K562 (cell line): ENCODE data around the gene GFOD1. TPM values are rescaled to one million over a fixed set of nuclear protein-coding genes. Genes with fewer than 3 reads are reported as not detected.
A peak's percentile ranks its signal among the peaks of the same experiment; 100 is the strongest.

Source experiments
- CEBPB ChIP-seq: fragments of 450-650 bp; IDR thresholded peaks from 2 replicates; pipeline ENCODE4 v1.6.1; 2016; ENCODE audit warnings: missing genetic modification characterization, missing compliant biosample characterization
- CUX1 ChIP-seq: fragments of 200-800 bp; sonication (Bioruptor generic); IDR thresholded peaks from 2 replicates; pipeline ENCODE4 v1.6.1; 2016; ENCODE audit warnings: missing genetic modification characterization, missing compliant biosample characterization
- FOSL1 ChIP-seq: fragments of 200-800 bp; sonication (Bioruptor generic); conservative IDR thresholded peaks from 2 replicates; pipeline ENCODE4 v1.6.1; 2016; ENCODE audit warnings: missing genetic modification characterization, missing compliant biosample characterization
- HCFC1 ChIP-seq: IDR thresholded peaks from 2 replicates; pipeline ENCODE4 v1.6.1; 2012; ENCODE audit warnings: low read depth, low read length, improper control_type of control experiment
- IRF2 ChIP-seq: sonication (generic); formaldehyde crosslinking; IDR thresholded peaks from 2 replicates; pipeline ENCODE4 v1.8.1; 2022; ENCODE audit warnings: mild to moderate bottlenecking, missing genetic modification reagents
- KDM1A ChIP-seq, 2 experiments: fragments of 450-650 bp; IDR thresholded peaks; 2 replicates each; pipeline ENCODE4 v1.6.1; 2016; ENCODE audit warnings: mild to moderate bottlenecking in 2 of 2
- KLF13 ChIP-seq: fragments of 450-650 bp; IDR thresholded peaks from 2 replicates; pipeline ENCODE4 v1.6.1; 2016; ENCODE audit warnings: missing genetic modification characterization, low read depth, mild to moderate bottlenecking, missing compliant biosample characterization, moderate library complexity, borderline replicate concordance
- MAX ChIP-seq: sonication (generic); formaldehyde crosslinking; IDR thresholded peaks from 2 replicates; pipeline ENCODE4 v1.9.0; 2022; ENCODE audit warnings: mild to moderate bottlenecking, missing genetic modification reagents
- NCOA1 ChIP-seq: fragments of 450-650 bp; IDR thresholded peaks from 2 replicates; pipeline ENCODE4 v1.6.1; 2016; ENCODE audit warnings: low read depth
- NEUROD1 ChIP-seq: fragments of 150-350 bp; IDR thresholded peaks from 2 replicates; pipeline ENCODE4 v1.6.1; 2014; ENCODE audit warnings: borderline replicate concordance, low read length, low read depth; ENCODE audit not compliant: partially characterized antibody
- NFYB ChIP-seq: IDR thresholded peaks from 2 replicates; pipeline ENCODE4 v1.6.1; 2011; ENCODE audit warnings: mild to moderate bottlenecking, moderate library complexity; ENCODE audit not compliant: insufficient read length; ENCODE audit errors: extremely low read depth
- OTX1 ChIP-seq: fragments of 450-650 bp; formaldehyde crosslinking; IDR thresholded peaks from 2 replicates; pipeline ENCODE4 v1.4.0; 2022; ENCODE audit warnings: mild to moderate bottlenecking
- RBM17 ChIP-seq: fragments of 200-400 bp; formaldehyde crosslinking; IDR thresholded peaks from 2 replicates; pipeline ENCODE4 v1.6.1; 2017; ENCODE audit warnings: low read depth, mild to moderate bottlenecking, low read length, borderline replicate concordance
- RHOXF2B ChIP-seq: fragments of 250-450 bp; sonication (Bioruptor Pico); conservative IDR thresholded peaks from 2 replicates; pipeline ENCODE4 v1.5.1; 2021
- RNF2 ChIP-seq: sonication (generic); IDR thresholded peaks from 2 replicates; pipeline ENCODE4 v1.6.1; 2016
- SFPQ ChIP-seq: fragments of 200-400 bp; formaldehyde crosslinking; IDR thresholded peaks from 2 replicates; pipeline ENCODE4 v1.6.1; 2017; ENCODE audit warnings: mild to moderate bottlenecking, low read depth, low read length, moderate library complexity
- SIN3A ChIP-seq, 2 experiments: fragments of 150-350 bp in 1 of 2; IDR thresholded peaks; 2 replicates each; pipeline ENCODE4 v1.6.1; 2011 to 2016; ENCODE audit warnings: borderline replicate concordance in 2 of 2, low read depth in 2 of 2, low read length in 2 of 2, mild to moderate bottlenecking in 2 of 2, moderate library complexity in 2 of 2; ENCODE audit not compliant: control insufficient read depth in 1 of 2
- TAF1 ChIP-seq: IDR thresholded peaks from 2 replicates; pipeline ENCODE4 v1.6.1; 2011; ENCODE audit warnings: mild to moderate bottlenecking, low read length, moderate library complexity; ENCODE audit not compliant: insufficient read depth, control insufficient read depth, severe bottlenecking; ENCODE audit errors: extremely low read depth
- ZBTB1 ChIP-seq: sonication (generic); formaldehyde crosslinking; IDR thresholded peaks from 2 replicates; pipeline ENCODE4 v1.8.1; 2023; ENCODE audit warnings: missing genetic modification reagents, low read depth, mild to moderate bottlenecking, borderline replicate concordance
- ZNF134 ChIP-seq: fragments of 250-450 bp; sonication (Bioruptor Pico); conservative IDR thresholded peaks from 2 replicates; pipeline ENCODE4 v1.4.0; 2020
- ZNF431 ChIP-seq: sonication (generic); formaldehyde crosslinking; IDR thresholded peaks from 2 replicates; pipeline ENCODE4 v1.8.0; 2022; ENCODE audit warnings: mild to moderate bottlenecking, missing genetic modification reagents
- polyA plus RNA-seq, 8 experiments: library from polyadenylated mRNA; depleted of rRNA in 4 of 8; stranded (reverse) in 5 of 8; unstranded in 3 of 8; fragments of >200 nt; fragmentation: Nextera tagmentation in 2 of 8; fragmentation: Illumina TruSeq in 1 of 8; extraction: Ambion mirVana in 2 of 8; extraction: Trizol in 1 of 8; gene quantifications; 2 replicates each; pipeline versions ENCODE4 v1.2.1 to v1.2.3, GENCODE V29; 2011 to 2014; ENCODE audit warnings: inconsistent platforms in 1 of 8, missing spikeins in 1 of 8
- total RNA-seq, 7 experiments: library from RNA; depleted of rRNA in 6 of 7; stranded (reverse); fragments of >200 nt in 6 of 7; fragmentation: Illumina TruSeq in 2 of 7; extraction: Trizol in 2 of 7; gene quantifications; 2 replicates each; pipeline versions ENCODE4 v1.2.1 to v1.2.3, GENCODE V29; 2011 to 2021; ENCODE audit warnings: low replicate concordance in 1 of 7

Gene GFOD1
- total and polyA plus RNA-seq, 9 of the 15 experiments (the other 6 are each of a cell fraction or from before 2014, with no cell fraction given), result 3.8 to 12.0 (median 8.2) TPM

- TF ChIP-seq NEUROD1, result peak; percentile 58
- TF ChIP-seq MAX, result no peak
- TF ChIP-seq ZNF431, result no peak
- no peak for TF ChIP-seq ZBTB1 (CRISPR knock-in tag)
- TF ChIP-seq CUX1, result no peak
- TF ChIP-seq KDM1A (IDR thresholded peaks at IDR 0.05), result peak; percentile 97 to 98
- TF ChIP-seq FOSL1 (tag), result peak; percentile 98
- TF ChIP-seq RNF2, result peak; percentile 93
- no peak for TF ChIP-seq RBM17
- TF ChIP-seq TAF1, result no peak
- 0 out of 2 replicates have a peak, but pooled peaks have one; percentile 58 for TF ChIP-seq RHOXF2B (CRISPR knock-in tag)
- no peak for TF ChIP-seq NFYB
- peak; percentile 81 for TF ChIP-seq NCOA1
- no peak for TF ChIP-seq IRF2 (CRISPR knock-in tag)
- no peak for TF ChIP-seq SIN3A (IDR thresholded peaks at IDR 0.05; ENCODE audit: borderline replicate concordance in 2 of 2, control insufficient read depth in 1 of 2, low read depth in 2 of 2, low read length in 2 of 2)
- no peak for TF ChIP-seq OTX1 (CRISPR knock-in tag)
- no peak for TF ChIP-seq ZNF134 (CRISPR knock-in tag)
- TF ChIP-seq HCFC1, result no peak
- TF ChIP-seq CEBPB (tag), result no peak
- TF ChIP-seq SFPQ, result no peak
- TF ChIP-seq KLF13, result no peak
These were observed 132.1 kb downstream of the GFOD1 start (continued) for GRCh38 chr6:13355043-13355945.
